ENCODE results near the gene BTN3A1.

The BTN3A1 gene

GRCh38 chr6:26447257-26447656 is 45.2 kb downstream of the BTN3A1 start:
- Histone ChIP-seq H3K4me3 (ENCODE audit: low read depth, low read length) (no peak overlapping the region), H3K4me1 (ENCODE audit: control insufficient read depth, insufficient read depth, low read length) (no peaks in the 10 kb centered on the region), H3K36me3 (ENCODE audit: control insufficient read depth in 2 of 2, insufficient read depth in 1 of 2, low read length in 2 of 2) (no peaks in the 10 kb centered on the region), H3K9me3 (ENCODE audit: control insufficient read depth, insufficient read depth, low read depth, low read length) (no peaks in the 10 kb centered on the region), H3K27ac (ENCODE audit: extremely low read depth, low read depth, low read length) (no peak overlapping the region)
- TF ChIP-seq ZEB2 (tag by site-specific recombination; IDR thresholded peaks at IDR 0.05) (no peak), ZNF707 (tag by site-specific recombination; IDR thresholded peaks at IDR 0.05) (no peak), ZNF529 (tag by site-specific recombination; IDR thresholded peaks at IDR 0.05; ENCODE audit: insufficient replicate concordance) (no peak), ZNF777 (tag by site-specific recombination; IDR thresholded peaks at IDR 0.05; ENCODE audit: borderline replicate concordance) (no peak), ZNF571 (tag by site-specific recombination; IDR thresholded peaks at IDR 0.05) (no peak), ZNF555 (tag by site-specific recombination; conservative IDR thresholded peaks at IDR 0.05) (no peak), ZNF324 (tag by site-specific recombination; IDR thresholded peaks at IDR 0.05) (no peak), ZFHX2 (tag by site-specific recombination; conservative IDR thresholded peaks at IDR 0.05) (no peak), ZNF16 (tag by site-specific recombination; IDR thresholded peaks at IDR 0.05; ENCODE audit: low read depth) (no peak), ZNF157 (tag by site-specific recombination; IDR thresholded peaks at IDR 0.05) (no peak)
- CTCF ChIA-PET = no interaction called here
- POLR2A ChIA-PET = no interaction called here

GRCh38 chr6:26450240-26450639 is 48.2 kb downstream of the BTN3A1 start:
- ChIA-PET POLR2A (no interaction called here), CTCF (interaction anchor here (0.6 to 1.2 kb wide), 4 partner anchors 36 to 271 kb away, joined by 3 to 4 read pairs (median 3); no protein-coding TSS in a partner anchor)
- Histone ChIP-seq H3K4me3 (ENCODE audit: low read depth, low read length) (no peak overlapping the region), H3K4me1 (ENCODE audit: control insufficient read depth, insufficient read depth, low read length) (no peaks in the 10 kb centered on the region), H3K27ac (ENCODE audit: extremely low read depth, low read depth, low read length) (no peak overlapping the region), H3K9me3 (ENCODE audit: control insufficient read depth, insufficient read depth, low read depth, low read length) (no peaks in the 10 kb centered on the region), H3K36me3 (ENCODE audit: control insufficient read depth in 2 of 2, insufficient read depth in 1 of 2, low read length in 2 of 2) (no peaks in the 10 kb centered on the region)
- no peak for TF ChIP-seq ZNF114 (tag by site-specific recombination; IDR thresholded peaks at IDR 0.05)
- no peak for TF ChIP-seq ZNF514 (tag by site-specific recombination; IDR thresholded peaks at IDR 0.05)
- TF ChIP-seq ZNF701 (tag by site-specific recombination; IDR thresholded peaks at IDR 0.05) = no peak
- TF ChIP-seq HOXA7 (CRISPR knock-in tag; IDR thresholded peaks at IDR 0.05; ENCODE audit: borderline replicate concordance) = no peak
- no peak for TF ChIP-seq ZNF140 (tag by site-specific recombination; IDR thresholded peaks at IDR 0.05)
- no peak for TF ChIP-seq ATF2 (tag by site-specific recombination; IDR thresholded peaks at IDR 0.05; ENCODE audit: low read depth)
- no peak for TF ChIP-seq TSHZ1 (tag by site-specific recombination; IDR thresholded peaks at IDR 0.05; ENCODE audit: borderline replicate concordance)
- TF ChIP-seq KLF17 (tag by site-specific recombination; IDR thresholded peaks at IDR 0.05) = no peak
- TF ChIP-seq ZNF830 (tag by site-specific recombination; IDR thresholded peaks at IDR 0.05; ENCODE audit: low read depth) = no peak
- TF ChIP-seq PATZ1 (tag by site-specific recombination; IDR thresholded peaks at IDR 0.05) = no peak
- TF ChIP-seq ZNF112 (tag by site-specific recombination; IDR thresholded peaks at IDR 0.05) = no peak
- TF ChIP-seq ZNF211 (tag by site-specific recombination; IDR thresholded peaks at IDR 0.05; ENCODE audit: low read depth) = no peak
- TF ChIP-seq GLIS2 (tag by site-specific recombination; IDR thresholded peaks at IDR 0.05) = no peak
- no peak for TF ChIP-seq ZNF501 (tag by site-specific recombination; IDR thresholded peaks at IDR 0.05)
